DND-41 (cell line): ENCODE measurements around the gene STMN3.

Source experiments
- CTCF ChIP-seq: IDR thresholded peaks from 2 replicates; pipeline ENCODE4 v1.5.1; 2012; ENCODE audit warnings: borderline replicate concordance, low read length, moderate library complexity, mild to moderate bottlenecking; ENCODE audit not compliant: poor library complexity, severe bottlenecking; ENCODE audit errors: extremely low read depth
- EZH2 ChIP-seq: IDR thresholded peaks from 3 replicates; pipeline ENCODE4 v1.6.1; 2012; ENCODE audit warnings: borderline replicate concordance, low read depth, mild to moderate bottlenecking, moderate library complexity, low read length, inconsistent platforms; ENCODE audit not compliant: severe bottlenecking

- TF ChIP-seq CTCF (no peak), EZH2 (no peak)
Observed at GRCh38 chr20:63622732-63623131, 30.5 kb downstream of the STMN3 start.
